Measurements from ENCODE around the gene WFIKKN2. TPM values are rescaled to one million over a fixed set of nuclear protein-coding genes. Genes with fewer than 3 reads are reported as not detected.

The WFIKKN2 gene
- total RNA-seq, 1 donor: under 0.01 TPM

GRCh38 chr17:50843150-50843905, 7.9 kb downstream of the WFIKKN2 start:
- no peak for TF ChIP-seq CTCF (IDR thresholded peaks at IDR 0.05; ENCODE audit: insufficient read depth, low read length)
- no peak for DNase-seq (ENCODE audit: low read depth)
- H3K4me3 ChIP-seq (ENCODE audit: low read depth, low read length): no peak overlapping the region

- DNase-seq (ENCODE audit: low read depth): no peak
- TF ChIP-seq CTCF (IDR thresholded peaks at IDR 0.05; ENCODE audit: insufficient read depth, low read length): no peak
- no peak overlapping the region for H3K4me3 ChIP-seq (ENCODE audit: low read depth, low read length)
Measured at GRCh38 chr17:50844117-50844700, 8.8 kb downstream of the WFIKKN2 start.

- TF ChIP-seq CTCF (IDR thresholded peaks at IDR 0.05; ENCODE audit: insufficient read depth, low read length): no peak
- DNase-seq (ENCODE audit: low read depth): no peak
- no peak overlapping the region for H3K4me3 ChIP-seq (ENCODE audit: low read depth, low read length)
Measured at GRCh38 chr17:50845240-50846147, 10.1 kb downstream of the WFIKKN2 start.

- no peak for TF ChIP-seq CTCF (IDR thresholded peaks at IDR 0.05; ENCODE audit: insufficient read depth, low read length)
- DNase-seq (ENCODE audit: low read depth): no peak
- H3K4me3 ChIP-seq (ENCODE audit: low read depth, low read length): no peak overlapping the region
Measured at GRCh38 chr17:50847566-50847965, 12.2 kb downstream of the WFIKKN2 start.

- no peak overlapping the region for H3K4me3 ChIP-seq (ENCODE audit: low read depth, low read length)
- no peak for TF ChIP-seq CTCF (IDR thresholded peaks at IDR 0.05; ENCODE audit: insufficient read depth, low read length)
- no peak for DNase-seq (ENCODE audit: low read depth)
Measured at GRCh38 chr17:50848039-50848438, 12.7 kb downstream of the WFIKKN2 start.

- no peak for TF ChIP-seq CTCF (IDR thresholded peaks at IDR 0.05; ENCODE audit: insufficient read depth, low read length)
Measured at GRCh38 chr17:50848711-50849110, 13.3 kb downstream of the WFIKKN2 start.

More at GRCh38 chr17:50848711-50849110, 13.3 kb downstream of the WFIKKN2 start:
- no peak for DNase-seq (ENCODE audit: low read depth)
- H3K4me3 ChIP-seq (ENCODE audit: low read depth, low read length): no peak overlapping the region

Measured in fibroblast of the aortic adventitia (primary cell).